Measurements from ENCODE around the gene LCE4A.
"Not testable (repeated sequence)": the region's sequence is repeated elsewhere in the genome, so short reads cannot be mapped to it uniquely, and the experiment has no call there.

Gene LCE4A, protein sequence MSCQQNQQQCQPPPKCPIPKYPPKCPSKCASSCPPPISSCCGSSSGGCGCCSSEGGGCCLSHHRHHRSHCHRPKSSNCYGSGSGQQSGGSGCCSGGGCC
- total RNA-seq, result 0 reads per million in 4 experiments

DNA sequence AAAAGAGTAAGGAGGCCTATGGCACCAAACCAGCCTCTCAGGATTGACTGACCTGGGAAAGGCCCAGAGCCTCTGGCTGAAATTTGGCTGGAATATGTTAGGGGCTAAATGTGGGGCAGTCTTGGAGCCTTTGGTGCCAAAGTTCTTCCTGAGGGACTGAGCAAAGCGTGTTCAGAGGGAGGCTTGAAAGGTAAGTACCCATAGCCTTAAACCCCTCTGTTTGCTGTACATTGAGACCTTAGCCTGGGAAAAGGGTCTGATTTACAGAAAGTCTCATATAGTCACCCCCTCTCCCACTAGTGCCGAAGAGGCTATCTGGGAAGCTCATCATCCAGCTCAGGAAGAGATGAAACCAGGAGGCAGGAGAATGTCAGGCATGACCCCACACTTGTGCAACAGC, at the start of gene LCE4A:
Gene LCE4A (plus strand): TSS at position 301 of the 400 bp plus-strand sequence. CDS start 916 bp downstream, outside the sequence.
- no peak for DNase-seq

DNA sequence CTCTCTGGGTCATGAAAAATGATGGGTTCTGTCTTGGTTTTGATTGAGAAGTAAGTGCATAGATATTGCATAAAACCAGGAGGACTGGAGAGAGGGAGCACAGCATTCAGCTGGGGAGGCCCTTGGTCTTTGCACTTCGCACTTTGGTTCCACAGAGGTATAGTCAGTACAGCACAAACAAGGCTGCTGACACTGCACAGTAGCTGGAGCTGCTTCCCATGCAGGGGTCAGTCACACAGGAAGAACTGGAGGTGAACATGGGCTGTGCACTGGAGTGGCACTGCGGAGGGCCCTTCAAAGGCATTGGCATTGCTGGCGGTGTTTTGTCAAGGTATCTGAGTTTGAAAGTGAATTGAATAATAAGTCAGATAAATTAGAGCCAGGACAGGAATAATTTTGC, 49.3 kb upstream of the LCE4A start:
- DNase-seq, result no peak

GRCh38 chr1:152663098-152663497, 44.9 kb upstream of the LCE4A start, which contains the start of gene LCE2D:
TSS of gene LCE2D (plus strand) at chr1:152663380. CDS start at chr1:152664106, 726 bp downstream.
- no peak for DNase-seq

GRCh38 chr1:152666171-152666570, 41.8 kb upstream of the LCE4A start:
- DNase-seq, result not testable (repeated sequence)

GRCh38 chr1:152667648-152668047, 40.3 kb upstream of the LCE4A start:
- no peak for DNase-seq

DNA sequence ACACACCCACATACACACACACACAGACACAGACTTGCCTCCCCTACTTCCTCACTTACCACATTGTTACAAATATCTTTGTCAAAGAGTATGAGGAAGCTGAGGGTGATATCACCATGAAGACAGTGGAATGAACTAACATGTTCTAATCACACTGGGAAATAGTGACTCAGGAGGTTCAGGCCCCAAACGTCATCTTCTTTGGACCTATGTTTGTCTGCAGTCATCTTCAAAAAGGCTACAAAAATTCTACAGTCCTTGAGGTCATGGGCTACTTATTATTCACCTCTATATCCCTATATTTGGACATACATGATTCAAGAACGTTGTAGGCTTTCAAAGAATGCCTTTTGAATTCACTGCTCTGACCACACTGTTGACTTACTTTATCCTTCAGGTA, 34.9 kb upstream of the LCE4A start:
- DNase-seq, result no peak

GRCh38 chr1:152674983-152675382, 33.0 kb upstream of the LCE4A start, which contains the start of gene LCE2C:
TSS of gene LCE2C (plus strand) at chr1:152675279. CDS start at chr1:152676016, 737 bp downstream.
- DNase-seq, result not testable (repeated sequence)

DNA sequence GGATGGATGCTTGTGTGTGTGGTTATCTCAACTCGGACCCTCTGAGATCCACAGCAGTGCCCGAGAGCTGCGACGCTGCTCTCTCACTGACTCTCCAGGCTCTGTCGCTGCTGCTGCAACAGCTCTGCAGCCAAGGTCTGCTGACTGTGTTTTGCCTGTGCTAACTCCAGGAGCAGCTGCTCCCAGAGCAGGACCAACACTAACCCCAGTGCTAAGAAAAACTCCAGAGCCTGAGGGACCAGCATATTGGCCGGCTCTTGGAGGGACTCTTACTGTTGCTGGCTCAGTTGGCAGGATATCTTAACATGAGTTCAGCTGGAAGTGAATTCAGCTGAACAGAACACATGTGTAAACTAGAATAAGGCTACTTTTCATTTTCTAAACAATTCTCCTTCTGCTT, 28.5 kb upstream of the LCE4A start:
- no peak for DNase-seq

- DNase-seq, result no peak
Observed at GRCh38 chr1:152681616-152682015, 26.3 kb upstream of the LCE4A start.

GRCh38 chr1:152683846-152684245, 24.1 kb upstream of the LCE4A start:
- no peak for DNase-seq

DNA sequence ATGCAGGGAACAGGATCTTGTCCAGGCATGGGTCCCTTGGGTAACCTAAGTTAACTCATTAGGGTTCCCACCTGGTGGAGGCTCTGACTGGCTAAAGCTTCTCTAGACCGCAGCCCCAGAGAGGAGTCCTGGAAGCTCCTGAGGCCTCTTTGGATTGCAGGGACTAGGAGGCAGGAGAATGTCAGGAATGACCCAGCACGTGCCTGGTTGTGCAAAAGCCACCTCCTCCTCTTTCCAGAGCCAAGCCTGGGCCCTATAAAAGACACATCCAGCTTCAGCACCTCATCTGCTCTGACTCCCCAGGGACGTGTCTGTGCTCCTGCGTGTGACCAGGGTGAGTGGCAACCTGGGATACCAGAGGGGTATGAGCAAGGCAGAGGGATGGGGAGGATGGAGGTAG, 22.1 kb upstream of the LCE4A start, which contains the start of gene LCE2B:
Gene LCE2B (plus strand): TSS at position 301 of the 400 bp plus-strand sequence. CDS start 721 bp downstream, outside the sequence.
- not testable (repeated sequence) for DNase-seq

GRCh38 chr1:152697701-152698600, 10.0 kb upstream of the LCE4A start, which contains the start of gene LCE2A:
TSS of gene LCE2A (plus strand) at chr1:152698345. CDS start at chr1:152698902, 557 bp downstream.
- DNase-seq, result no peak

GRCh38 chr1:152699746-152700145, 8.2 kb upstream of the LCE4A start:
- no peak for DNase-seq

DNA sequence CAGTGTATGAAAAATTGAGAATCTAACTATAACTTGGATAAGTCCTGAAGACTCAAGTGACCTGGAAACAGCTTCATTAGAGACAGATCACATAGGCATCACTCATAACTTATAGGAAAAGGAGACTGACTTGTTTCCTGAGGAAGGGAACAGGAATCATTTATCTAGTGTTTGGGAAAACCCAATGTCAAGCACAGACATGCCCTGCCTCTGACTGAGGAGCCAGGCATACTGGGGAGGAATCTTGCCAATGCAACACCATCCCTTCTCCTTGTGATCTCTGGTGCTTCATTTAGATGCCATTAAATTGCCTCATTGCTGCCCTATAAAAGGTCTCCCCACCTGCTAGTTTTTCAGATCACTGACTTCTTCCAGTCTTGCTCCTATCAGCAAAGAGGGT, 10.3 kb downstream of the LCE4A start:
- DNase-seq, result no peak

DNA sequence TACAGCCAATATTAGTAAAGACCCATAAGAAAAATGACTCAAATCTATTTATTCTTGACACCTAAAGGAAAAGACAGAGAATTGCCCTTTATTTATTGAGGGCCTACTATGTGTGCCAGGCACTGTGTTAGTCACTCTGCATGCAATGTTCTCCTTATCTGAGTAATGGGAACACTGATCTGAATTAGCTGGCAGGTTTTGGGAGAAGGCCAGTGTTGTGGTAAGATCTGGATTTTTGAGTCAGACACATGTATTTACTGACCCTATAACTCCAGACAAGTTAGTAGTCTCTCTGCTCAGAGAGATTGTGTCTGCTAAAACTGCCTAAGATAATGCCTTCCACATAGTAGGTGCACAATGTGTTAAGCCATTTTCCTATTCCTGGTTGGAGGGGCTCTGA, 17.3 kb downstream of the LCE4A start:
- DNase-seq, result no peak

GRCh38 chr1:152728986-152729385, 21.0 kb downstream of the LCE4A start:
- no peak for DNase-seq

GRCh38 chr1:152735648-152736047, 27.7 kb downstream of the LCE4A start:
- DNase-seq, result no peak

GRCh38 chr1:152737997-152738396, 30.0 kb downstream of the LCE4A start:
- no peak for DNase-seq

DNA sequence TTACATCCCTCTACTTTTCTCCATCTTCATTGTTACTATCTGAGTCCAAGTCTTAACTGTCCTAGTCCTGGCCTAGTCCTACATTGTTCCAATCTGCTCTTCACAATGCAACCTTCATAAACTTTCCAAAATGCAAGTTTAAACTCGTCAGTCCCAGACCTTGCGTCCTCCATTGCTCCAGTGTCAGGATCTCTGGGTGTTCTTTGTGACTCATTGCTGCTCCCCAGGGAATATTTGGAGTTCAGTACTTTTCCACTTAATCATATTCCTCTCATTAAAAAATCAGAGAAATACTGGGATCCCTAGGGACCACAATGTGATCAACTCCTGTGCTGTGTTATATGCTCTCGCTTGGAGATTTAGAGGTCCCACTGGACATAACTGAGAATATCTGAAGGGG, 31.9 kb downstream of the LCE4A start:
- DNase-seq, result no peak

DNA sequence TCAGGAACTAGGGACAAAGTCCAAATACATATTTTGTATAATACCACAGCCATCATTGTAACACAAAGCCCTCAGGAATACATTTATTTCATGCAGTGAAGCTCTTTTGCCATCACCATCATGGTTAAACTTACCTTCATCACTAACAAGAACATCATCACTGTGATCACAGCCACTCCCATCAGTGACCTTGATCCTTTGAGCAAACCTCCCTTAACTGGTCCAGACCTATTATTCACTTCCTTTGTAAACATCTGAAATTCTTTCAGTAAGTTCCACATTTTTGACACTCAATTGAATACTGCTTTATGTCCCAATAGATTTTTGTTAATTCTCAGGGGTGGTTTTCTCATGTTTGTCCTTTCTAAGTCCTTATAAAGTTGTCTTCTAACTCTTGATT, 33.7 kb downstream of the LCE4A start:
- no peak for DNase-seq

GRCh38 chr1:152743371-152744145, 35.6 kb downstream of the LCE4A start:
- no peak for DNase-seq

- DNase-seq, result no peak
Observed at GRCh38 chr1:152745289-152745704, 37.3 kb downstream of the LCE4A start.

All from effector CD8-positive, alpha-beta T cell (primary cell).